SK-N-MC (cell line): ENCODE results near the gene VSTM2B.

Source experiments
- EZH2 ChIP-seq: fragments of 200-600 bp; sonication (generic); IDR thresholded peaks from one replicate; pipeline ENCODE4 v1.6.1; 2017; ENCODE audit warnings: antibody characterized with exemption
- FOXP2 ChIP-seq: optimal IDR thresholded peaks from 2 replicates; pipeline ENCODE3; 2011; ENCODE audit warnings: mild to moderate bottlenecking, moderate library complexity; ENCODE audit not compliant: insufficient read depth; ENCODE audit errors: extremely low read length, control extremely low read depth
- POLR2AphosphoS5 ChIP-seq: IDR thresholded peaks from 2 replicates; pipeline ENCODE4 v1.6.1; 2012; ENCODE audit warnings: mild to moderate bottlenecking, low read depth, low read length, borderline replicate concordance

GRCh38 chr19:29532097-29532496, 6.3 kb downstream of the VSTM2B start:
- TF ChIP-seq EZH2 = no peak
- TF ChIP-seq POLR2AphosphoS5 = no peak
- no peak for TF ChIP-seq FOXP2
